ENCODE data around the gene GNRHR. TPM values are rescaled to one million over a fixed set of nuclear protein-coding genes. Genes with fewer than 3 reads are reported as not detected.

GNRHR gene
- total RNA-seq, 4 donors from 2014 or later, result not detected

DNA sequence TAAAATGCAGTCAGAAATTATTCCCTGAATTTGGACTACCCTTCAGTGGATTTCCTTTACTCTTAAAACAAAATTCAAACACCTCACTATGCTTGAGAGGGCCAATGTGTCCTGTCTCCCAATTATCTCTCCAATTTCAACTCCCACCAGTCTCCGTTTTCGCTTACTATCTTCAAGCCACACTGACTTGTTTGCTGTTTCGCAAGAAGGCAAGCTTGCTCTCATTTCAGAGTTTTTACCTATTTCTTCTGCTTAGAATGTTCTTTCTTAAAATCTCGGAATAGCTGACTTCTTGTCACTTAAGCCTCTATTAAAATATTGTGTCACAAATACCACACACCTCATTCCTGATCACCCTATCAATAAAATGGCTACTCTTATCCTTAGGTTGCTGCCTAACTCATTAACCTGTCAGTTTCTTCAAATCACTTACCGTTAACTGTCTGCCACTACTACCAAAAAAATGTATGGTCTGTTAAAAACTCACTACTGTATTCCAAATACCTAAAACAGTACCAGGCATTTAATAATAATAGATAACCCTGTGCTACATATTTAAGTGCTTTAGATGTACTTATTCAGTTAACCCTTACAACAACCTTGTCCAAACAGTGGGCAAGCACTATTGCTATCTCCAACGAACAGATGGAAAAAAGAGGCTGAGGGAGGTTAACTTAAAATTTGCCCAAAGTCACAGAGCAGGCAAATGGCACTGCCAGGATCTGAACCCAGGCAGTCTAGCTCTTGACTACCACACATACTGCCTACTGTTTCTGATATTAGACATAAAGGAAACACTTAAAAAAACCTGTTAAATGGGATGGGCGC lies 56.1 kb downstream of the GNRHR start:
- Histone ChIP-seq H3K27ac (no peak overlapping the region), H3K4me3 (no peak overlapping the region), H3K9me3 (no peaks in the 10 kb centered on the region), H3K4me1 (peaks cover 0 to 24% (median 8%) of the 10 kb centered on the region in 4 donors), H3K36me3 (peaks cover 0 to 17% (median 0%) of the 10 kb centered on the region in 3 donors), H3K27me3 (no peaks in the 10 kb centered on the region)
- no peak for TF ChIP-seq EP300 (IDR thresholded peaks at IDR 0.05)
- 92 to 94% methylated on average over 7 of the region's 7 CpGs for WGBS, 2 donors
- no peak for DNase-seq (ENCODE audit: low spot score in 2 of 2)

DNA sequence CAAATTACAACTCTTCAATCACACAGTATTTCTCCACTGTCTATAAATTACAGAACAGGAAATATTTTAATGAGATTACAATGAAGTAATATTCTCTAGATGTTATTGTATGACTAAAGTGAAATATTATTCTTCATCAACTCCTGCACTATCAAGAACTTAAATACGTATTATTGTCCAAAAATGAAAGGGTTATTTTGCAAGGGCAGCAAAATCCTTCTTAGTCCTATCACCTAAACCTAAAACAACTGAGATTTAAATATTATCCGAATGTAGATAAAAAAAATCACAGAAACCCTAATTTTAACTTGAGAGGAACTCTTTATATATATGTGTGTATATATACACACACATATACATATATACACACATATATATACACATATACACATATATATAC lies 58.1 kb downstream of the GNRHR start:
- no peak overlapping the region for H3K4me3 ChIP-seq
- WGBS, 2 donors, result 92 to 95% methylated on average over 2 of the region's 2 CpGs

DNA sequence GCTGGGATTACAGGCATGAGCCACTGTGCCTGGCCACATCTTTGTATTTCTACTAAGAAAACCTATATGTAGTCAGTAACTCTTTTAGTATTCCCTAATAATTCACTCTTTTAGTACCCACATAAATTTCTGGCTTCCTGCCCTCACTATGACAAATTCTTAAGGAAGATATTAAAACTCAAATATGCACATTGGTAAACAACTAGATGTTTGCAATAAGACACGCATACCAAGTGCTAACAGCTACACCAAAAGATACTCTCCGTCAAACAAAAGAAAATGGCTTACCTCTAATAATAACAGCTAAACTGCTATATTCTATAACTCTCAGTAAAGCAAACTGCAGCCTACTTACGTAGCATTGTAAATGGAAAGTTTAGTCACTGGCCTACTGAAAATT lies 59.5 kb downstream of the GNRHR start:
- Histone ChIP-seq H3K36me3 (peaks cover 0 to 41% (median 6%) of the 10 kb centered on the region in 3 donors), H3K27ac (no peak overlapping the region), H3K9me3 (peaks cover 0 to 10% (median 0%) of the 10 kb centered on the region in 4 donors), H3K4me1 (peaks cover 0 to 7% (median under 1%) of the 10 kb centered on the region in 4 donors), H3K27me3 (no peaks in the 10 kb centered on the region), H3K4me3 (no peak overlapping the region)
- 92 to 93% methylated on average over 3 of the region's 3 CpGs for whole genome bisulfite sequencing, 2 donors
- DNase-seq (ENCODE audit: low spot score in 2 of 2), result no peak
- TF ChIP-seq, protein P1, sequence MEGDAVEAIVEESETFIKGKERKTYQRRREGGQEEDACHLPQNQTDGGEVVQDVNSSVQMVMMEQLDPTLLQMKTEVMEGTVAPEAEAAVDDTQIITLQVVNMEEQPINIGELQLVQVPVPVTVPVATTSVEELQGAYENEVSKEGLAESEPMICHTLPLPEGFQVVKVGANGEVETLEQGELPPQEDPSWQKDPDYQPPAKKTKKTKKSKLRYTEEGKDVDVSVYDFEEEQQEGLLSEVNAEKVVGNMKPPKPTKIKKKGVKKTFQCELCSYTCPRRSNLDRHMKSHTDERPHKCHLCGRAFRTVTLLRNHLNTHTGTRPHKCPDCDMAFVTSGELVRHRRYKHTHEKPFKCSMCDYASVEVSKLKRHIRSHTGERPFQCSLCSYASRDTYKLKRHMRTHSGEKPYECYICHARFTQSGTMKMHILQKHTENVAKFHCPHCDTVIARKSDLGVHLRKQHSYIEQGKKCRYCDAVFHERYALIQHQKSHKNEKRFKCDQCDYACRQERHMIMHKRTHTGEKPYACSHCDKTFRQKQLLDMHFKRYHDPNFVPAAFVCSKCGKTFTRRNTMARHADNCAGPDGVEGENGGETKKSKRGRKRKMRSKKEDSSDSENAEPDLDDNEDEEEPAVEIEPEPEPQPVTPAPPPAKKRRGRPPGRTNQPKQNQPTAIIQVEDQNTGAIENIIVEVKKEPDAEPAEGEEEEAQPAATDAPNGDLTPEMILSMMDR (IDR thresholded peaks at IDR 0.05), result no peak
- no peak for TF ChIP-seq POLR2A (IDR thresholded peaks at IDR 0.05)

More for the DNA sequence above, 58.1 kb downstream of the GNRHR start:
- Histone ChIP-seq H3K36me3 (peaks cover 0 to 37% (median 6%) of the 10 kb centered on the region in 3 donors), H3K27ac (no peak overlapping the region), H3K4me1 (peaks cover 0 to 14% (median 3%) of the 10 kb centered on the region in 4 donors), H3K27me3 (no peaks in the 10 kb centered on the region), H3K9me3 (peaks cover 0 to 10% (median 0%) of the 10 kb centered on the region in 4 donors)
- DNase-seq (ENCODE audit: low spot score in 2 of 2), result no peak
- TF ChIP-seq, protein P1 (IDR thresholded peaks at IDR 0.05), result no peak
- no peak for TF ChIP-seq EP300 (IDR thresholded peaks at IDR 0.05)
- no peak for TF ChIP-seq POLR2A (IDR thresholded peaks at IDR 0.05)

DNA sequence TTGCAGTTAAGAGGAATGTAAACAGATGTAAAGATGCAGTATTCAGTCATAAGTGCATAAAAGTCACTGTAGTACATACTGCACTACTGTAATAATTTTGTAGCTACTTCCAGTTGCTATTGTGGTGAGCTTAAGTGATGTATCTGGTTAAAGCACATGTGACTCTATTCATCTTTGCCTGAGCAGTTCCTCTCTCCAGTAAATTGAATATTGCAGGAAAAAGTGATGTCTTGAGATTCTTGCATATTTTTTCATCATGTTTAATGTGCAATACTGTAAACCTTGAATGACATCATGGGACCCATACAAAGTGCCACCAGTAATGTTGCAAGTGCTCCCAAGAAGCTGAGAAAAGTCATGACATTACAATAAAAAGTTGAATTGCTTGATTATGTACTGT lies 62.9 kb downstream of the GNRHR start:
- no peak for DNase-seq (ENCODE audit: low spot score in 2 of 2)
- peaks cover 0 to 41% (median 6%) of the 10 kb centered on the region in 3 donors for H3K36me3 ChIP-seq
- TF ChIP-seq POLR2A (IDR thresholded peaks at IDR 0.05), result no peak
- TF ChIP-seq EP300 (IDR thresholded peaks at IDR 0.05), result no peak
- TF ChIP-seq, protein P1 (IDR thresholded peaks at IDR 0.05), result no peak
- H3K4me3 ChIP-seq, result no peak overlapping the region
- H3K4me1 ChIP-seq, result no peaks in the 10 kb centered on the region
- H3K27me3 ChIP-seq, result no peaks in the 10 kb centered on the region
- peaks cover 0 to 10% (median 0%) of the 10 kb centered on the region in 4 donors for H3K9me3 ChIP-seq
- no peak overlapping the region for H3K27ac ChIP-seq

Small RNA genes within 50 kb of the gene (small RNA-seq; reads per million reads assigned to genes)
- gene RF00091, result not detected

Other genes starting within 250 kb of the GNRHR start
- gene CENPC, start 208.9 kb downstream of the GNRHR start, total RNA-seq, result 10 to 100 TPM; 31.9 to 66.7 (median 42.3) TPM
- gene STAP1, start 195.7 kb downstream of the GNRHR start, total RNA-seq, result under 1 TPM in 2 of 4 donors, not detected in 2; 0.42 to 0.44 TPM
- 10 to 100 TPM; 22.9 to 51.5 (median 36.9) TPM for gene UBA6, start 53.2 kb downstream of the GNRHR start, total RNA-seq
- gene TMPRSS11D, start 129.6 kb upstream of the GNRHR start, total RNA-seq, result not detected
- gene TMPRSS11A, start 209.1 kb upstream of the GNRHR start, total RNA-seq, result not detected